ENCODE results near the gene TMEM237. TPM values are rescaled to one million over a fixed set of nuclear protein-coding genes. Genes with fewer than 3 reads are reported as not detected.

The TMEM237 gene
- 10 to 100 TPM; 11.4 to 25.0 (median 19.2) TPM for total RNA-seq
- polyA plus RNA-seq, result 1 to 10 TPM; 8.7 to 9.0 TPM
- long read RNA-seq, donor 1, partial matches to known transcripts, result 2 of 14 reads
- long read RNA-seq, donor 1, other reads (novel, unspliced or antisense), result 7 of 14 reads
- long read RNA-seq, donor 2, partial matches to known transcripts, result 2 of 15 reads
- long read RNA-seq, donor 2, other reads (novel, unspliced or antisense), result 10 of 15 reads
- long read RNA-seq, donor 3, transcript TMEM237-213 (12 exons, 1,824 nt), result major isoform, 10 of 26 reads
- long read RNA-seq, donor 3, partial matches to known transcripts, result 3 of 26 reads
- long read RNA-seq, donor 3, other reads (novel, unspliced or antisense), result 13 of 26 reads

- peaks cover 0 to 22% (median 12%) of the 10 kb centered on the region in 9 donors for H3K4me1 ChIP-seq
- H3K27ac ChIP-seq, result peak within 1 kb of the TSS; percentile 76 to 96 (median 93)
- H3K27me3 ChIP-seq, result no peaks in the 10 kb centered on the region
- H3K9me3 ChIP-seq, result no peaks in the 10 kb centered on the region
- DNase-seq (peak; percentile 33 to 60), ATAC-seq (peak; percentile 68 to 85 (median 81))
- peak in 1 of 9 donors; percentile 5 for TF ChIP-seq CTCF (IDR thresholded peaks at IDR 0.05)
- intact Hi-C loops (cut with DNase I), result loop anchor here in 1 of 10 donors (10.0 kb wide), 1 partner anchor 239 kb away; no protein-coding TSS in a partner anchor
- peaks cover 0 to 15% (median 0%) of the 10 kb centered on the region in 9 donors for H3K36me3 ChIP-seq
- WGBS, 2 donors, result 1% methylated on average over 40 to 41 of the region's 41 CpGs
- peak within 1 kb of the TSS; percentile 76 to 97 (median 88) for H3K4me3 ChIP-seq
These were observed at the start of gene TMEM237 for GRCh38 chr2:201643216-201643890. TMEM237 (minus strand) TSS chr2:201643503; CDS start chr2:201643400, 103 bp downstream.

GRCh38 chr2:201685156-201685555 is 41.9 kb upstream of the TMEM237 start:
- DNase-seq, result no peak
- WGBS, 2 donors, result 86 to 89% methylated on average over 3 of the region's 3 CpGs

GRCh38 chr2:201680743-201681142 is 37.4 kb upstream of the TMEM237 start:
- intact Hi-C loops (cut with DNase I), result no loop called here
- TF ChIP-seq CTCF (IDR thresholded peaks at IDR 0.05), result peak in 7 of 9 donors; percentile 18 to 48 (median 26)
- 39 to 43% methylated on average over 9 of the region's 9 CpGs for WGBS, 2 donors
- Histone ChIP-seq H3K27me3 (no peaks in the 10 kb centered on the region), H3K27ac (no peak overlapping the region), H3K4me3 (no peak overlapping the region), H3K36me3 (no peaks in the 10 kb centered on the region), H3K9me3 (no peaks in the 10 kb centered on the region), H3K4me1 (no peaks in the 10 kb centered on the region)
- DNase-seq (no peak), ATAC-seq (no peak)

More at GRCh38 chr2:201685156-201685555, 41.9 kb upstream of the TMEM237 start:
- H3K27me3 ChIP-seq, result no peaks in the 10 kb centered on the region
- H3K27ac ChIP-seq, result no peak overlapping the region
- no peak overlapping the region for H3K4me3 ChIP-seq
- no peak for ATAC-seq
- intact Hi-C loops (cut with DNase I), result no loop called here
- H3K9me3 ChIP-seq, result no peaks in the 10 kb centered on the region
- H3K36me3 ChIP-seq, result no peaks in the 10 kb centered on the region
- H3K4me1 ChIP-seq, result no peaks in the 10 kb centered on the region
- TF ChIP-seq CTCF (IDR thresholded peaks at IDR 0.05), result no peak

GRCh38 chr2:201678401-201678800 is 35.1 kb upstream of the TMEM237 start:
- no peak for ATAC-seq
- H3K27me3 ChIP-seq, result no peaks in the 10 kb centered on the region
- no peaks in the 10 kb centered on the region for H3K36me3 ChIP-seq
- WGBS, 2 donors, result 60 to 66% methylated on average over 6 of the region's 6 CpGs
- H3K9me3 ChIP-seq, result no peaks in the 10 kb centered on the region
- intact Hi-C loops (cut with DNase I), result no loop called here
- TF ChIP-seq CTCF (IDR thresholded peaks at IDR 0.05), result no peak
- H3K4me3 ChIP-seq, result no peak overlapping the region
- no peaks in the 10 kb centered on the region for H3K4me1 ChIP-seq
- H3K27ac ChIP-seq, result no peak overlapping the region
- DNase-seq, result no peak
